Astrocyte (in vitro differentiated cells and primary cell): ENCODE results near the gene SNAP25. TPM values are rescaled to one million over a fixed set of nuclear protein-coding genes. Genes with fewer than 3 reads are reported as not detected.

Experiments used
- DNase-seq: peaks from one replicate; pipeline ENCODE4 v3.0.0-alpha.2; 2010; ENCODE audit warnings: low read depth
- FAIRE-seq: peaks from 2 replicates; lab custom pipeline; 2011; peaks lifted over from hg19 to GRCh38; lab: Jason Lieb, UNC
- H2AFZ ChIP-seq: 2 replicates; pipeline ENCODE4 v1.6.0; 2012; ENCODE audit warnings: low read depth, low read length, inconsistent platforms
- H3K27ac ChIP-seq: 2 replicates; pipeline ENCODE4 v1.5.1; 2011; ENCODE audit warnings: low read depth, low read length, inconsistent platforms
- H3K27me3 ChIP-seq: 2 replicates; pipeline ENCODE4 v1.6.0; 2011; ENCODE audit warnings: low read length, inconsistent platforms; ENCODE audit not compliant: insufficient read depth
- H3K36me3 ChIP-seq: 2 replicates; pipeline ENCODE4 v1.5.1; 2011; ENCODE audit warnings: low read length, inconsistent platforms; ENCODE audit not compliant: insufficient read depth
- H3K4me1 ChIP-seq: 2 replicates; pipeline ENCODE4 v1.5.1; 2011; ENCODE audit warnings: low read length, inconsistent platforms; ENCODE audit not compliant: insufficient read depth
- H3K4me2 ChIP-seq: 2 replicates; pipeline ENCODE4 v1.6.0; 2012; ENCODE audit warnings: low read length, inconsistent platforms
- H3K4me3 ChIP-seq: 2 replicates; pipeline ENCODE4 v1.5.1; 2011; ENCODE audit warnings: low read depth, mild to moderate bottlenecking, low read length, inconsistent platforms; ENCODE audit not compliant: insufficient read depth
- H3K79me2 ChIP-seq: 2 replicates; pipeline ENCODE4 v1.6.0; 2012; ENCODE audit warnings: mild to moderate bottlenecking, low read length, inconsistent platforms; ENCODE audit not compliant: insufficient read depth
- H3K9ac ChIP-seq: 2 replicates; pipeline ENCODE4 v1.6.0; 2012; ENCODE audit warnings: mild to moderate bottlenecking, low read length, inconsistent platforms
- H3K9me3 ChIP-seq: 2 replicates; pipeline ENCODE4 v1.5.1; 2012; ENCODE audit warnings: low read depth, mild to moderate bottlenecking, low read length, inconsistent platforms; ENCODE audit not compliant: insufficient read depth
- H4K20me1 ChIP-seq: 2 replicates; pipeline ENCODE4 v1.6.0; 2012; ENCODE audit warnings: low read length, inconsistent platforms; ENCODE audit not compliant: insufficient read depth
- H3K27ac Mint-ChIP-seq: one replicate; pipeline ENCODE4 v1.8.0; 2021; ENCODE audit warnings: mild to moderate bottlenecking, mixed read lengths; ENCODE audit not compliant: unreplicated experiment
- H3K27me3 Mint-ChIP-seq: one replicate; pipeline ENCODE4 v1.8.0; 2021; ENCODE audit warnings: low read depth, mixed read lengths; ENCODE audit not compliant: unreplicated experiment
- H3K36me3 Mint-ChIP-seq: one replicate; pipeline ENCODE4 v1.8.0; 2021; ENCODE audit warnings: low read depth, mixed read lengths; ENCODE audit not compliant: unreplicated experiment
- H3K4me1 Mint-ChIP-seq: one replicate; pipeline ENCODE4 v1.8.0; 2021; ENCODE audit warnings: low read depth, mixed read lengths; ENCODE audit not compliant: unreplicated experiment
- H3K4me3 Mint-ChIP-seq: one replicate; pipeline ENCODE4 v1.8.0; 2021; ENCODE audit warnings: mild to moderate bottlenecking, moderate library complexity, mixed read lengths; ENCODE audit not compliant: unreplicated experiment
- H3K9me3 Mint-ChIP-seq: one replicate; pipeline ENCODE4 v1.8.0; 2021; ENCODE audit warnings: mild to moderate bottlenecking, mixed read lengths; ENCODE audit not compliant: unreplicated experiment
- CTCF ChIP-seq: IDR thresholded peaks from 2 replicates; pipeline ENCODE4 v1.5.1; 2011; ENCODE audit warnings: low read depth, mild to moderate bottlenecking, inconsistent platforms, low read length, moderate library complexity; ENCODE audit not compliant: insufficient read depth
- EZH2 ChIP-seq: IDR thresholded peaks from 2 replicates; pipeline ENCODE4 v1.6.1; 2012; ENCODE audit warnings: mild to moderate bottlenecking, low read length, inconsistent platforms; ENCODE audit not compliant: insufficient read depth
- total RNA-seq: library from RNA; stranded (reverse); gene quantifications from 2 replicates; pipeline ENCODE4 v1.2.1, GENCODE V29; 2021

The SNAP25 gene
- total RNA-seq, 1 donor from 2014 or later = 3.9 TPM

DNA sequence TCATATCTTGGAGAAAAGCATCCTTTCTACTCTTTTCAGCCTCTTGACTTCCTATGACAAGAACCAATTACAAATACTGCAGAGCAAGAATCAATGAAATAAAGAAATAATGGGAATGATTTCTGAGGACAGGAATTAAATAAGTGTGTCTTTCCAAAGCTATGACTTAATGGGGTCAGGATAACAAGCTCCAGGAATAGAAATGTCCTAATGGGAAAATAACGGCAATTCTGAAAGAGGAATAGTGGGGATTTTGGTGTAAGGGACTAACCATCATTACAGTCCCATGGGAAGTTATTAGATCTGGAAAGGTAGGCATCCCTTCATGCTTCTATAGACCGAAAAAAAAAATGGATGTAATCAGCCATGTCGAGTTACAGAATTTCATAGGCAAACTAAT lies 28.2 kb upstream of the SNAP25 start:
- FAIRE-seq = no peak
- no peaks in the 10 kb centered on the region for H3K36me3 ChIP-seq
- H2AFZ ChIP-seq = no peak overlapping the region
- H3K4me3 ChIP-seq = no peak overlapping the region
- H4K20me1 ChIP-seq = no peaks in the 10 kb centered on the region
- no peak overlapping the region for H3K27ac Mint-ChIP-seq
- TF ChIP-seq EZH2 (no peak), CTCF (no peak)
- peaks cover 4% of the 10 kb centered on the region for H3K9me3 ChIP-seq
- no peak overlapping the region for H3K27ac ChIP-seq
- no peaks in the 10 kb centered on the region for H3K79me2 ChIP-seq
- no peak overlapping the region for H3K4me2 ChIP-seq
- no peak overlapping the region for H3K9ac ChIP-seq
- no peak for DNase-seq
- no peaks in the 10 kb centered on the region for H3K27me3 ChIP-seq
- no peaks in the 10 kb centered on the region for H3K4me1 ChIP-seq
- no peaks in the 10 kb centered on the region for H3K27me3 Mint-ChIP-seq
- H3K4me1 Mint-ChIP-seq = no peaks in the 10 kb centered on the region
- no peaks in the 10 kb centered on the region for H3K36me3 Mint-ChIP-seq
- H3K9me3 Mint-ChIP-seq = peaks cover 5% of the 10 kb centered on the region
- H3K4me3 Mint-ChIP-seq = no peak overlapping the region

DNA sequence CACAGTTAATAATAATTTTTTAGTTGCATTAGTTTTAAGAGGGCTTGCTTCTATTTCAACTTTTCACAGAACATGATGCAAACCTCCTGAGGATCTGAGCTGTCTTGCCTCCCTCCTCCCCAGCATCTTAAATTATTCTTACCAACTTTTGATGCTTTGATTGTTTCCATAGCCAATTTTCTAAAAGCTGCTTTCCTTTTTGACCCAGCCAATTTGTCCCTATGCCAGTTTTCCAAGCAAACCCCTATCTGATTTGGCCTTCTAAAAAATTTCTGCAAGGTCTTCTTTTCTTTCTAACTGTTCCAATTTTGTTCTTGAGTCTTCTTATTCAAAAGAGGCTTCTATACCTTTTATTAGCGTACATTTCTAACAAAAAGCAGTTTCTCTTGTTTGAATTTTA lies 26.5 kb upstream of the SNAP25 start:
- H3K27ac Mint-ChIP-seq = no peak overlapping the region
- Histone ChIP-seq H3K36me3 (no peaks in the 10 kb centered on the region), H3K79me2 (no peaks in the 10 kb centered on the region), H3K4me3 (no peak overlapping the region), H2AFZ (no peak overlapping the region), H3K9ac (no peak overlapping the region), H3K9me3 (no peaks in the 10 kb centered on the region), H3K4me1 (no peaks in the 10 kb centered on the region), H3K27ac (no peak overlapping the region), H4K20me1 (no peaks in the 10 kb centered on the region), H3K4me2 (no peak overlapping the region), H3K27me3 (no peaks in the 10 kb centered on the region)
- no peak overlapping the region for H3K4me3 Mint-ChIP-seq
- FAIRE-seq = no peak
- no peaks in the 10 kb centered on the region for H3K36me3 Mint-ChIP-seq
- H3K4me1 Mint-ChIP-seq = no peaks in the 10 kb centered on the region
- TF ChIP-seq EZH2 = no peak
- no peak for TF ChIP-seq CTCF
- DNase-seq = no peak
- H3K27me3 Mint-ChIP-seq = no peaks in the 10 kb centered on the region
- H3K9me3 Mint-ChIP-seq = peaks cover 5% of the 10 kb centered on the region

GRCh38 chr20:10194166-10194565 lies 24.5 kb upstream of the SNAP25 start:
- FAIRE-seq (no peak), DNase-seq (no peak)
- Mint-ChIP-seq H3K27me3 (no peaks in the 10 kb centered on the region), H3K36me3 (no peaks in the 10 kb centered on the region), H3K4me1 (no peaks in the 10 kb centered on the region), H3K9me3 (peaks cover 5% of the 10 kb centered on the region), H3K4me3 (no peak overlapping the region), H3K27ac (no peak overlapping the region)
- Histone ChIP-seq H3K9me3 (no peaks in the 10 kb centered on the region), H2AFZ (no peak overlapping the region), H3K4me2 (no peak overlapping the region), H3K4me1 (no peaks in the 10 kb centered on the region), H3K9ac (no peak overlapping the region), H3K4me3 (no peak overlapping the region), H3K27me3 (no peaks in the 10 kb centered on the region), H3K36me3 (no peaks in the 10 kb centered on the region), H4K20me1 (no peaks in the 10 kb centered on the region), H3K27ac (no peak overlapping the region), H3K79me2 (no peaks in the 10 kb centered on the region)
- TF ChIP-seq CTCF = no peak
- TF ChIP-seq EZH2 = no peak
